ENCODE results near the gene SPTAN1.

SPTAN1 gene

DNA sequence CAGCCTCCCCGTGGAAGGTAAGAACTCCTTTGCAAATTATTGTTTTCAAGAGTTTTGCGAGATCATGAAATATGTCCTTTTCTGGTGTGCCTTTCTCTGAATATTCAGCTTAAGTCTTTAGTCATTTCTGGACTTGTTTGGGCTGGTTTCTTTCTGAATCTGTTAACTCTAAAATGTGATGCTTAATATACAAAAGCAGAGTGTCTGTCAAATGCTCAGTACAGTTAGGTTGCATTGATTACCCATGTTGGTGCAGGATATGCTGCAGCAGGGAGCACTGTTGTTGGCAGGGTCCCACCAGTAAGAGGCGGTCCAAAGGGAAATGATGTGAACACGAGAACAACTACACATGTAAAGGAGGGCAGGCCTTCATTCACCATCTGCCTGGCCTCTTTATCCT is 47.7 kb downstream of the SPTAN1 start:
- no peak for DNase-seq (ENCODE audit: low read depth)

- no peak for DNase-seq (ENCODE audit: low read depth)
These were observed 51.3 kb downstream of the SPTAN1 start for GRCh38 chr9:128603697-128604096.

DNA sequence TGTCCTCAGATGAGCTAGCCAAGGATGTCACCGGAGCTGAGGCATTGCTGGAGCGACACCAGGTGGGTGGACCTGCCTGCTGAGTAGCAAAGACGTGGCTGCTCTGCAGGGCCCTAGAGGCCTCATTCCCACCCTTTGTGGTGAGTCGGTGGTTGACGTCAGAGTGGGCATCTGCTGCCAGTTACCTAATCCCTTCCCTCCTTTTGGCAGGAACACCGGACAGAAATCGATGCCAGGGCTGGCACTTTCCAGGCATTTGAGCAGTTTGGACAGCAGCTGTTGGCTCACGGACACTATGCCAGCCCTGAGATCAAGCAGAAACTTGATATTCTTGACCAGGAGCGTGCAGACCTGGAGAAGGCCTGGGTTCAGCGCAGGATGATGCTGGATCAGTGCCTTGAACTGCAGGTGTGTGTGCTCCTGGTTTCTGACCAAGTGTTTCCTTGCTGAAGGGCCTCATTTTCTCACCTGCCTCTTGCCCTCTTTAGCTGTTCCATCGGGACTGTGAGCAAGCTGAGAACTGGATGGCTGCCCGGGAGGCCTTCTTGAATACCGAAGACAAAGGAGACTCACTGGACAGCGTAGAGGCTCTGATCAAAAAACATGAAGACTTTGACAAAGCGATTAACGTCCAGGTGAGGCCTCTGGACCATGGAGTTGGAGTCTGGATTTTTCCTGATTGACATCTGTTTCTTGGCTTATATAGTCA is 55.4 kb downstream of the SPTAN1 start:
- DNase-seq (ENCODE audit: low read depth), result no peak

GRCh38 chr9:128610897-128611296 is 58.5 kb downstream of the SPTAN1 start:
- DNase-seq (ENCODE audit: low read depth), result no peak

GRCh38 chr9:128611600-128612394 is 59.4 kb downstream of the SPTAN1 start:
- no peak for DNase-seq (ENCODE audit: low read depth)

- DNase-seq (ENCODE audit: low read depth), result no peak
These were observed 62.3 kb downstream of the SPTAN1 start for GRCh38 chr9:128614728-128615127.

- no peak for DNase-seq (ENCODE audit: low read depth)
These were observed 63.2 kb downstream of the SPTAN1 start for GRCh38 chr9:128615571-128615970.

DNA sequence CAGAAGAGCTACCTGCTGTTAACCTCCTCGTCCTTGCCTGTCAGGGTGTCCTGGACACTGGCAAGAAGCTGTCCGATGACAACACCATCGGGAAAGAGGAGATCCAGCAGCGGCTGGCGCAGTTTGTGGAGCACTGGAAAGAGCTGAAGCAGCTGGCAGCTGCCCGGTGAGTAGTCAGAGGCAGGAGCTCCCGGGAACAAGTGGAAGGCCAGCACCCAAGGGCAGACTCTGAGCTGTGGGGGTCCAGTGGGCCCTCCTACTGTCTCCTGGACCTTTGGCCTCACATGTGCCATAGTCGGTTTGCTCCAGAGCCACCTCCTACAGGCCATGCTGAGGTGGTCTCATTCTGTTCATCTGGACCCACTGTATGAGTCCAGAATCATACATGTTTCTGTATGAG is 65.6 kb downstream of the SPTAN1 start:
- DNase-seq (ENCODE audit: low read depth), result no peak

GRCh38 chr9:128619127-128619526 is 66.7 kb downstream of the SPTAN1 start:
- no peak for DNase-seq (ENCODE audit: low read depth)

DNA sequence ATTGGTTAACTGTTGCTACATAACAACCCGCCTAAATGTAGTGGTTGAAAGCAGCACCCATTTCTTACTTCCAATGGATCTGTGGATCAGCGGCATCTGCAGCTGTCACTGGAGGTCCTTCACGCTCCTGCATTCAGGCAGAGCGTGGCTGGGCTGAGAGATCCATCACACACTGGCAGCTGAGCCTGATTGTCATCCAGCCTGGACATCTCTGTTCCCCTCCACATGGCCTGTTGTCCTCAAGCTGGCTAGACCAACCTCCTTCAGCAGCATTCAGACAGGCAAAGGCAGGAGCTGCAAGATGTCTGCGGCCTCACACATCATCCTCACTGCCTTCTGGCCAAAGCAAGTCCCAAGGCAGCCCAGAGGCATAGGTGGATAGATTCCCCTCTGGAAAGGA is 67.4 kb downstream of the SPTAN1 start:
- no peak for DNase-seq (ENCODE audit: low read depth)

DNA sequence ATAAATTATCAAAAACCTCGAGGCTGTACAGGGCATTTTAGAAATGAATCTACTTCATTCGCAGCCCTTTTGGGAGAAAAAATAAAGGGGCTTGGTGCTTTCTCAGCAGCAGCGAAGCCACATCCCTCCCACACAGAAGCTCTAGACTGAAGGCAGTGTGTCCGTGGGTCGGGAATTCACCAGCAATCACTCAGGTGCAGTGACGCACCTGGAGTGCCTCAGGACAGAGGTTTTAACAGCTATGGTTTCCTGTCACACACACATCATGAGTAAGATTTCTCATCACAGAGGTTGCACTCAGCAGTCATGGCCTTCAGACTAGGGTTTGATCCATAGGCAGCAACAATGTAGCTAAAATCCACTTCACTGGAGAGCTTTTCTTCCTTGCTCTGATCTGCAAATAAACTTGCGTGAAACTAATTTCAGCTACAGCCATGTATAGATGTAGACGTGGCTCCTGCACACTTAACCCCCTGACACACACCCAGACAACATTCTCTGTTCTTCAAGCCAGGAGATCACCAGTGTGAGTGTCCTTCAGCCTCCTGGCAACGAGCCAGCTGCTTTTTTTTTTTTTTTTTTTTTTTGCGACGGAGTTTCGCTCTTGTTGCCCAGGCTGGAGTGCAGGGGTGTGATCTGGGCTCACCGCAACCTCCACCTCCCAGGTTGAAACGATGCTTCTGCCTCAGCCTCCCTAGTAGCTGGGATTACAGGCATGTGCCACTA is 69.5 kb downstream of the SPTAN1 start:
- DNase-seq (ENCODE audit: low read depth), result no peak

- no peak for DNase-seq (ENCODE audit: low read depth)
These were observed 72.2 kb downstream of the SPTAN1 start for GRCh38 chr9:128624566-128624965.

DNA sequence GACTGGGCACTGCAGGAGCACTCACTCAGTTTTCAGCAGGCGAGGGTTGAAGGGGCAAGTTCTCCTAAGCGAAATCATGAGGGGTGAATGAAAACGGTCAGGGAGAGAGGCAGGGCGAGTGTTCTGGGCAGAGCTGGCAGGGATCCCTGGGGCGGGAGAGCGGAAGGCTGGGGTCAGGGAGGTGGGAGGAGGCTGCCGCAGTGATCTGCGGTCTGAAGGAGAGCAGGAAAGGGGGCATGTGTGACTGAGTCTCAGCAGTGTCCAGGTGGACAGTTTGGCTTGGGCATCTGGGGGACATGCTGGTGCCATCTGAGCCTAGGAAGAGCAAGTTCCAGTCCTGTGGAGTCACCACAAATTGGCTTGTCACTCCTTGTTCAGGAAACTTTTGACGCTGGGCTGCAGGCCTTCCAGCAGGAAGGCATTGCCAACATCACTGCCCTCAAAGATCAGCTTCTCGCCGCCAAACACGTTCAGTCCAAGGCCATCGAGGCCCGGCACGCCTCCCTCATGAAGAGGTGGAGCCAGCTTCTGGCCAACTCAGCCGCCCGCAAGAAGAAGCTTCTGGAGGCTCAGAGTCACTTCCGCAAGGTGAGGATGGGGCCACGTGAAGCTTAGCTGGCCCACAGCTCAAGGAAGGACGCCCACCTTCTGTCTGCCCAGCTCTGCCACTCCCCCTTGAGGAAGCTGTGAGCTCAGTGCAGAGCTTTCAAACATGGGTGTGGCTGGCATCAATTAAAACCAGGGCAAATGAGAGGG is 73.2 kb downstream of the SPTAN1 start:
- DNase-seq (ENCODE audit: low read depth), result no peak

GRCh38 chr9:128626181-128626580 is 73.8 kb downstream of the SPTAN1 start:
- no peak for DNase-seq (ENCODE audit: low read depth)

DNA sequence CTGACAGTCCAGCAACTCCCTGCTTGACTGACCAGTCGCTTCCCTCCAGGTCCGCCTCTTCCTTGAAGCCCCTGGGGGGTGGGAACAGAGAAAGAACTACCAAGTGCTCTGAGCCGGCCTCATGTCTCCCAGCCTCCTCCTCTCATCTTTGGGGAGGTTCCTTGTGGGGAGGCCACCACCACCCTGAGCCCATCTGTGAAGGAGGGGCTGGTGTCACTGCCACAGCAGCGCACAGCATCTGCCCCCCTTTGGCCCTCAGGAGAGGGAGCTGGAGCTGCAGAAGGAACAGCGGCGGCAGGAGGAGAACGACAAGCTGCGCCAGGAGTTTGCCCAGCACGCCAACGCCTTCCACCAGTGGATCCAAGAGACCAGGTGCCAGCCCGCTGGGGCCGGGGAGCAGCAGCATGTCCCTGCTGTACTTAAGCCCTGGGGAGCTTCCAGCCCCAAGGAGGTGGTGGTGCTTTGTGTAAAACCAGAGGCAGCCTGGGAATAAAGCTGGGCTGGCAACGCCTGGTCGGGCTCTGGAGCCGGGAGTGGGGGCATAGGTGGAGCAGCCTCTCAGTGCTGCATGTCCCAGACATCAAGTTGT is 74.8 kb downstream of the SPTAN1 start:
- no peak for DNase-seq (ENCODE audit: low read depth)

DNA sequence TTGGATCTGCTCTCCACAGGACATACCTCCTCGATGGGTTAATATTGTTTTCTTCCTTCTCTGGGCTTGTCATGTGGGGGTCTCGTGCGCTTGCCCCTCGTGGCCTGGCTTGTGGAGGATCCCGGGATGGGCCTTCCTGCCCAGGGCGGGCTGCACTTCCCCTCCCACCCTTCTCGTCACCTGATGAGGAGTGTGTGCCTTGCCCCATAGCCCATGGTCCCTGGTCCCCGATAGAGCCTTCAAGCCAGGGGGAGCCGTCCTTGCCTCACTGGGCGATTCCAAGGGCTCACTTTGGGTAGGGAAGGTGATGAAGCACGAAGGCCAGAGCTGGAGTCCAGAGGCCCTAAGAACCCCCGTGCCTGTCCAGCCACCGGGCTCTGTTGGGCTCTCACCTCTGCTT is 75.5 kb downstream of the SPTAN1 start:
- DNase-seq (ENCODE audit: low read depth), result no peak

DNA sequence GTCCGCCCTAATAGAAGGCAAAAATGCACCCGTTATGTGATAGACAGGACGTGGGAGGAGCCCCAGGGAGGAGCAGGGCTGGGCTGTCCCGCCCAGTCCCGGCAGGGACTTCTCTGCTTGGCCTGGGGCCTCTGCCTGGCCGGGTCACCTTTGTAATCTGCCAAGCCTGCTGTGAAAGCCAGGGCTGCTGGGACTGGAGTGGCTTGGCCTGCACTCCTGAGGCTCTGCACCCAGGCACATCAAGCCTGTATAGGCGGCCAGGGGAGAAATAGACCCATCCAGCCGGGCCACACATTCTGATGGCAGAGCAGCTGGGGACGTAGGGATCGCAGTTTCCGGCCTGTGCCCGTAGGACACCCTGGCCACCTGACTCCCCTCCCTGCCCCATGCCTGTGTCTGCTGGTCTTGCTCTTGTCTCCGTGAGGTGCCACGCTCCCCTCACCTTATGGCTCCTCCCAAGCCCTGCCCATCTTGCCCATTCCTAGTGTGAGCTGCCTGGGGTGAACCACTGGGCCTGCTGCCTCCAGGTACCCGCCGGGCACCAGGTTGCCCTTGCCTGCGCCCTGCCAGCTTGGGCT is 76.2 kb downstream of the SPTAN1 start:
- DNase-seq (ENCODE audit: low read depth), result no peak

GRCh38 chr9:128629136-128629535 is 76.7 kb downstream of the SPTAN1 start:
- DNase-seq (ENCODE audit: low read depth), result no peak

- DNase-seq (ENCODE audit: low read depth), result no peak
These were observed 77.6 kb downstream of the SPTAN1 start for GRCh38 chr9:128629852-128630545.

- no peak for DNase-seq (ENCODE audit: low read depth)
These were observed 79.2 kb downstream of the SPTAN1 start for GRCh38 chr9:128631636-128632035.

- DNase-seq (ENCODE audit: low read depth), result no peak
These were observed 79.7 kb downstream of the SPTAN1 start for GRCh38 chr9:128632066-128632465.

Data from activated T-cell treated with anti-CD3 and anti-CD28 coated beads for 1 hour (primary cell).